ENCODE data around the gene PCAT7. TPM values are rescaled to one million over a fixed set of nuclear protein-coding genes. Genes with fewer than 3 reads are reported as not detected.

The PCAT7 gene
- total and polyA plus RNA-seq, 9 of the 15 experiments (the other 6 are each of a cell fraction or from before 2014, with no cell fraction given), result 0.09 to 0.13 TPM; not detected in 7

- no TSS peak for BruUV-seq (replicated peaks)
- Histone ChIP-seq H4K20me1 (replicated peaks; ENCODE audit: control insufficient read depth, insufficient read depth, low read length) (no peaks in the 10 kb centered on the region), H3K4me2 (ENCODE audit: insufficient read depth, low read length) (no peak overlapping the region), H3K36me3 (ENCODE audit: control insufficient read depth, insufficient read depth, low read length) (no peaks in the 10 kb centered on the region), H3K27ac (ENCODE audit: extremely low read depth, low read depth, low read length) (no peak overlapping the region), H3K4me3 (no peak overlapping the region), H3K27me3 (ENCODE audit: control insufficient read depth in 2 of 2, insufficient read depth in 2 of 2, low read length in 2 of 2) (peaks cover 24 to 54% of the 10 kb centered on the region in 2 experiments; a peak in 4 of 5 replicates), H3K4me1 (replicated peaks in 1 of 2; ENCODE audit: control insufficient read depth in 2 of 2, insufficient read depth in 2 of 2, low read length in 2 of 2) (no peaks in the 10 kb centered on the region), H3K9me1 (ENCODE audit: control insufficient read depth, insufficient read depth, low read length) (no peaks in the 10 kb centered on the region), H2AFZ (ENCODE audit: low read depth, low read length) (no peak overlapping the region), H3K79me2 (ENCODE audit: control insufficient read depth, insufficient read depth, low read length) (no peaks in the 10 kb centered on the region), H3K9me3 (replicated peaks; ENCODE audit: control insufficient read depth, insufficient read depth, low read depth, low read length) (no peaks in the 10 kb centered on the region), H3K9ac (ENCODE audit: insufficient read depth in 1 of 2, low read depth in 2 of 2, low read length in 2 of 2) (no peak overlapping the region)
- FAIRE-seq, result no peak
- intact Hi-C loops (cut with micrococcal nuclease) (no loop called here), in situ Hi-C loops (cut with MboI) (no loop called here)
- CTCF ChIA-PET (ENCODE audit: low intra/inter-chr PET ratio), result no interaction called here
- no peak for ATAC-seq
- no peak for DNase-seq (ENCODE audit: extremely low read depth in 1 of 4, low spot score in 3 of 4)
- POLR2A ChIA-PET, result interaction anchor here (1.6 kb wide), 1 partner anchor 11 kb away, joined by 4 read pairs; no protein-coding TSS in a partner anchor
- 0% methylated on average over 3 of the region's 3 CpGs for WGBS (ENCODE audit: insufficient coverage, low coverage, missing lambda C conversion rate)
- no peak for TF ChIP-seq POLR3A (IDR thresholded peaks at IDR 0.05; ENCODE audit: borderline replicate concordance, extremely low read depth, insufficient read depth, insufficient read length)
- TF ChIP-seq BACH1 (tag; IDR thresholded peaks at IDR 0.05), result no peak
- TF ChIP-seq TOE1 (IDR thresholded peaks at IDR 0.05; ENCODE audit: borderline replicate concordance), result no peak
- TF ChIP-seq TOE1 (CRISPR knock-in tag; IDR thresholded peaks at IDR 0.05; ENCODE audit: borderline replicate concordance, low read depth), result no peak
Measured at GRCh38 chr9:94568250-94568889, 13.5 kb downstream of the PCAT7 start.

All from K562 (cell line).